H9 (cell line): ENCODE data around the gene TOR1B. TPM values are rescaled to one million over a fixed set of nuclear protein-coding genes. Genes with fewer than 3 reads are reported as not detected.
A peak's percentile ranks its signal among the peaks of the same experiment; 100 is the strongest.

ENCODE experiments used
- DNase-seq: peaks from one replicate; pipeline ENCODE4 v3.0.0-alpha.2; 2017
- H2AFZ ChIP-seq: one replicate; pipeline ENCODE4 v1.6.1; 2013; ENCODE audit warnings: mild to moderate bottlenecking, low read length, control low read depth, moderate library complexity
- H2AK5ac ChIP-seq: 2 replicates; pipeline ENCODE4 v1.6.1; 2013; ENCODE audit warnings: low read length, control low read depth, mixed read lengths; ENCODE audit not compliant: insufficient read length
- H2BK120ac ChIP-seq: one replicate; pipeline ENCODE4 v1.6.1; 2013; ENCODE audit warnings: low read depth, mild to moderate bottlenecking, low read length, control low read depth, inconsistent platforms; ENCODE audit not compliant: poor library complexity, severe bottlenecking
- H2BK12ac ChIP-seq: 2 replicates; pipeline ENCODE4 v1.6.1; 2013; ENCODE audit warnings: low read length, control low read depth, mixed read lengths, low read depth; ENCODE audit not compliant: insufficient read length
- H2BK15ac ChIP-seq: 2 replicates; pipeline ENCODE4 v1.6.1; 2013; ENCODE audit warnings: low read depth, low read length, control low read depth
- H2BK20ac ChIP-seq: one replicate; pipeline ENCODE4 v1.6.1; 2013; ENCODE audit warnings: low read depth, mild to moderate bottlenecking, low read length, control low read depth, inconsistent platforms; ENCODE audit not compliant: poor library complexity, severe bottlenecking
- H2BK5ac ChIP-seq: 2 replicates; pipeline ENCODE4 v1.6.1; 2013; ENCODE audit warnings: low read length, control low read depth, mixed read lengths; ENCODE audit not compliant: insufficient read length
- H3K14ac ChIP-seq: 2 replicates; pipeline ENCODE4 v1.6.1; 2013; ENCODE audit warnings: low read length, control low read depth; ENCODE audit not compliant: insufficient read depth
- H3K18ac ChIP-seq: 2 replicates; pipeline ENCODE4 v1.6.1; 2013; ENCODE audit warnings: low read depth, mild to moderate bottlenecking, mixed read lengths, low read length, control low read depth; ENCODE audit not compliant: insufficient read length
- H3K23ac ChIP-seq: 2 replicates; pipeline ENCODE4 v1.6.1; 2013; ENCODE audit warnings: low read length, control low read depth, mixed read lengths, low read depth; ENCODE audit not compliant: insufficient read length
- H3K23me2 ChIP-seq: 2 replicates; pipeline ENCODE4 v1.6.1; 2013; ENCODE audit warnings: low read depth, mild to moderate bottlenecking, mixed read lengths, low read length, control low read depth; ENCODE audit not compliant: insufficient read length, poor library complexity, severe bottlenecking
- H3K27ac ChIP-seq: 2 replicates; pipeline ENCODE4 v1.5.1; 2013; ENCODE audit warnings: low read length, control low read depth, mixed read lengths, low read depth; ENCODE audit not compliant: insufficient read length
- H3K27me3 ChIP-seq: 2 replicates; pipeline ENCODE4 v1.6.1; 2013; ENCODE audit warnings: low read length, control low read depth, inconsistent platforms; ENCODE audit not compliant: insufficient read depth
- H3K4ac ChIP-seq: 2 replicates; pipeline ENCODE4 v1.6.1; 2013; ENCODE audit warnings: low read depth, mild to moderate bottlenecking, control low read depth, inconsistent platforms, low read length, moderate library complexity
- H3K4me1 ChIP-seq: 2 replicates; pipeline ENCODE4 v1.6.1; 2013; ENCODE audit warnings: low read length, control low read depth, inconsistent platforms; ENCODE audit not compliant: insufficient read depth
- H3K4me2 ChIP-seq: 2 replicates; pipeline ENCODE4 v1.6.1; 2013; ENCODE audit warnings: low read length, control low read depth, mixed read lengths; ENCODE audit not compliant: insufficient read length, insufficient read depth
- H3K56ac ChIP-seq: 2 replicates; pipeline ENCODE4 v1.6.1; 2013; ENCODE audit warnings: low read depth, mild to moderate bottlenecking, mixed read lengths, low read length, control low read depth; ENCODE audit not compliant: insufficient read length
- H3K79me1 ChIP-seq: 2 replicates; pipeline ENCODE4 v1.6.1; 2013; ENCODE audit warnings: low read depth, mild to moderate bottlenecking, moderate library complexity, low read length, control low read depth, inconsistent platforms; ENCODE audit not compliant: insufficient read depth, poor library complexity, severe bottlenecking
- H3K79me2 ChIP-seq: 2 replicates; pipeline ENCODE4 v1.6.1; 2013; ENCODE audit warnings: low read length, control low read depth, inconsistent platforms; ENCODE audit not compliant: insufficient read depth
- H3K9ac ChIP-seq: 2 replicates; pipeline ENCODE4 v1.6.1; 2013; ENCODE audit warnings: low read length, control low read depth, mixed read lengths; ENCODE audit not compliant: insufficient read length; ENCODE audit errors: extremely low read depth
- H3K9me3 ChIP-seq: one replicate; pipeline ENCODE4 v1.6.1; 2013; ENCODE audit warnings: low read depth, low read length, inconsistent platforms; ENCODE audit not compliant: control insufficient read depth
- H3T11ph ChIP-seq: one replicate; pipeline ENCODE4 v1.6.1; 2013; ENCODE audit warnings: mild to moderate bottlenecking, low read length, control low read depth, inconsistent platforms
- H4K20me1 ChIP-seq: one replicate; pipeline ENCODE4 v1.6.1; 2013; ENCODE audit not compliant: control insufficient read depth, insufficient read length, insufficient read depth
- H4K5ac ChIP-seq: 2 replicates; pipeline ENCODE4 v1.6.1; 2013; ENCODE audit warnings: low read depth, mild to moderate bottlenecking, mixed read lengths, low read length, control low read depth; ENCODE audit not compliant: insufficient read length
- H4K8ac ChIP-seq: replicated peaks from 2 replicates; pipeline ENCODE4 v1.6.1; 2013; ENCODE audit warnings: low read length, control low read depth, mixed read lengths, low read depth; ENCODE audit not compliant: insufficient read length
- H4K91ac ChIP-seq: 2 replicates; pipeline ENCODE4 v1.6.1; 2013; ENCODE audit warnings: low read depth, mild to moderate bottlenecking, moderate library complexity, mixed read lengths, low read length, control low read depth; ENCODE audit not compliant: insufficient read length
- H3K27ac Mint-ChIP-seq, 3 experiments: 2 replicates in 2 of 3; 3 replicates in 1 of 3; pipeline ENCODE4 v1.8.0; 2020 to 2021; ENCODE audit warnings: mixed read lengths in 3 of 3, mild to moderate bottlenecking in 1 of 3, moderate library complexity in 1 of 3
- H3K27me3 Mint-ChIP-seq: 2 replicates; pipeline ENCODE4 v1.8.0; 2021; ENCODE audit warnings: low read depth, mild to moderate bottlenecking, moderate library complexity, mixed read lengths
- H3K36me3 Mint-ChIP-seq, 3 experiments: 2 replicates in 2 of 3; 3 replicates in 1 of 3; pipeline ENCODE4 v1.8.0; 2020 to 2021; ENCODE audit warnings: low read depth in 3 of 3, mixed read lengths in 3 of 3; ENCODE audit not compliant: insufficient read depth in 1 of 3
- H3K4me1 Mint-ChIP-seq, 2 experiments: 2 replicates each; pipeline ENCODE4 v1.8.0; 2020; ENCODE audit warnings: mixed read lengths in 2 of 2
- H3K4me3 Mint-ChIP-seq, 2 experiments: 2 replicates in 1 of 2; 3 replicates in 1 of 2; pipeline ENCODE4 v1.8.0; 2020 to 2021; ENCODE audit warnings: mild to moderate bottlenecking in 2 of 2, mixed read lengths in 2 of 2, moderate library complexity in 1 of 2
- H3K9me3 Mint-ChIP-seq, 2 experiments: 2 replicates in 1 of 2; 3 replicates in 1 of 2; pipeline ENCODE4 v1.8.0; 2020; ENCODE audit warnings: mild to moderate bottlenecking in 2 of 2, mixed read lengths in 2 of 2, moderate library complexity in 1 of 2
- CTCF ChIP-seq: fragments of 200-600 bp; sonication (generic); conservative IDR thresholded peaks from 3 replicates; pipeline ENCODE4 v1.8.0; 2021; ENCODE audit warnings: antibody characterized with exemption, mild to moderate bottlenecking
- WGBS: extraction: QIAGEN DNeasy Blood & Tissue Kit; methylation state at CpG from one replicate; pipeline ENCODE4 v1.1.7; 2013; ENCODE audit warnings: missing lambda C conversion rate, low lambda C conversion rate, mixed read lengths; ENCODE audit not compliant: insufficient read length; ENCODE audit errors: extremely low coverage; 5-methylcytosine and 5-hydroxymethylcytosine counted together
- total RNA-seq: library from RNA; stranded (reverse); gene quantifications from 2 replicates; pipeline ENCODE4 v1.2.1, GENCODE V29; 2021

Gene TOR1B
- total RNA-seq, 1 experiment from 2014 or later, result 18.1 TPM

- no peak overlapping the region for H2BK120ac ChIP-seq
- no peak overlapping the region for H2AFZ ChIP-seq
- H3K4ac ChIP-seq, result no peak overlapping the region
- H3K36me3 Mint-ChIP-seq, result no peaks in the 10 kb centered on the region
- no peak overlapping the region for H2BK12ac ChIP-seq
- H4K8ac ChIP-seq, result no peak overlapping the region
- no peak overlapping the region for H4K5ac ChIP-seq
- no peaks in the 10 kb centered on the region; the same call in 1 of the 2 replicates for H3K4me1 ChIP-seq
- H3K23ac ChIP-seq, result no peak overlapping the region
- H2BK5ac ChIP-seq, result no peak overlapping the region
- no peak overlapping the region for H2AK5ac ChIP-seq
- no peak overlapping the region for H3K9ac ChIP-seq
- no peaks in the 10 kb centered on the region for H3K9me3 ChIP-seq
- no peak overlapping the region for H3K14ac ChIP-seq
- H3K9me3 Mint-ChIP-seq, result no peaks in the 10 kb centered on the region
- H3K27me3 ChIP-seq, result no peaks in the 10 kb centered on the region
- peak overlapping the region in 1 of 3 experiments; percentile 25; a peak in 1 of 7 replicates for H3K27ac Mint-ChIP-seq
- no peak for TF ChIP-seq CTCF
- WGBS, result no CpG with 5 or more reads among the region's 13 CpGs
- H3K23me2 ChIP-seq, result no peaks in the 10 kb centered on the region
- H3K18ac ChIP-seq, result no peak overlapping the region
- H3K56ac ChIP-seq, result no peak overlapping the region
- H2BK20ac ChIP-seq, result no peak overlapping the region
- no peak for DNase-seq
- H3K4me1 Mint-ChIP-seq, result peaks cover 6 to 10% of the 10 kb centered on the region in 2 experiments; a peak in 3 of 4 replicates
- H3K4me3 Mint-ChIP-seq, result no peak overlapping the region
- H4K20me1 ChIP-seq, result no peaks in the 10 kb centered on the region
- H3K4me2 ChIP-seq, result no peak overlapping the region
- no peak overlapping the region for H3T11ph ChIP-seq
- H3K79me1 ChIP-seq, result no peaks in the 10 kb centered on the region
- no peaks in the 10 kb centered on the region for H3K27me3 Mint-ChIP-seq
- no peaks in the 10 kb centered on the region for H3K79me2 ChIP-seq
- H2BK15ac ChIP-seq, result no peak overlapping the region
- no peak overlapping the region for H3K27ac ChIP-seq
- no peak overlapping the region for H4K91ac ChIP-seq
These were observed 39.7 kb upstream of the TOR1B start for GRCh38 chr9:129762985-129763926.
